UCSD-AML1 (cell line): Measurements from ENCODE around the gene ZNF335.
A peak's percentile ranks its signal among the peaks of the same experiment; 100 is the strongest.
"Not testable (repeated sequence)": the region's sequence is repeated elsewhere in the genome, so short reads cannot be mapped to it uniquely, and the experiment has no call there.

ENCODE experiments used
- DNase-seq: peaks from one replicate; lab custom pipeline; 2025; ENCODE audit not compliant: unreplicated experiment; lab: John Stamatoyannopoulos, UW

Gene ZNF335

DNA sequence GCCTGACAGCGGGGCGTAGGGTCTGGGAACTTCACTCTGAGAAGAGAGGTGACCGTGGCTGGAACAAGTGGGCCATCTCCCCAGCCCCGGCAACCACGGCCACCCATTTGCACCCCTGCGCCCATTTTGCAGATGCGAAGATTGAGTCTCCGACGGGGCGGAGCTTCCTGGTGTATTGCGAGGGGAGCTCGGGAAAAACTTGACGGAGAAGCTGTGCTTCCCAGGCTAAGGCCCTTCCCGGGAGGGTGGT is 653 bp downstream of the ZNF335 start:
- DNase-seq = no peak

GRCh38 chr20:45970646-45971424 is 1.2 kb downstream of the ZNF335 start:
- no peak for DNase-seq

GRCh38 chr20:45969712-45970634 is 2.0 kb downstream of the ZNF335 start:
- peak; percentile 32 for DNase-seq

DNA sequence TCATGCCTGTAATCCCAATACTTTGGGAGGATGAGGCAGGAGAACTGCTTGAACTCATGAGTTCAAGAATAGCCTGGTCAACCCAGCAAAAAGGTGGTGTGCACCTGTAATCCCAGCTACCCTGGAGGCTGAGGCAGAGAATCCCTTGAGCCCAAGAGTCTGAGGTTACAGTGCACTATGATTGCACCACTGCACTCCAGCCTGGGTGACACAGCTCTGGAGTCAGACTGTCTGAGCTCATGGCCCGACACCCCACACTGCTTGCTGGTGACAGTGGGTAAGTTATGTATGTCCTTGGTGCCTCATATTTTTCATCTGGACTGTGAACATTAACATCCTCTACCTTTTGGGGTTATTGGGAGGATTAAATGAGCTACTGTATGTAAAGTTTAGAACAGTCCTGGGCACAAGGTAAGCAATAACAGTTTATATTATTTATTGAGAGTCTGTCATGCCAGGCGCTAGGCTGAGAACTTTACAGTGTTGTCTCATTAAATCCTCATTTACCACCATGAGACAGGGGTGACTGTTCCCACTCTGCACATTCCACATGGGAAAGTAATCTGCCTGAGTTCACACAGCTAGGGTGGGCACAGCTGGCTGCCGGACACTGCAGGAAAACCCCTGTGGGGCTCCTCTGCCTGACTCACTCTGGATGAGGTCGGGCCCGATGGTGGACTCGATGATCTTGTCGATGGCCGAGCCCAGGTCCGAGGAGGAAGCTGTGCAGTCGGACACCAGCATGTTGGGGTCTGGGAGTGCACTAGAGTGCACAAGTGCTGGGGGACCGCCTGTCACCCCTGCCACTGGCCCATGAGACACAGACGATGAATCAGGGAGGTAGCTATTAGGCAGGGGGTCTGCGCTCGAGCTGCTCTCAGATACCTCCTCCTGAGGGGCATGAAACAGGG is 2.9 kb downstream of the ZNF335 start:
- no peak for DNase-seq

- DNase-seq = no peak
Measured at GRCh38 chr20:45968081-45968671, 3.8 kb downstream of the ZNF335 start.

DNA sequence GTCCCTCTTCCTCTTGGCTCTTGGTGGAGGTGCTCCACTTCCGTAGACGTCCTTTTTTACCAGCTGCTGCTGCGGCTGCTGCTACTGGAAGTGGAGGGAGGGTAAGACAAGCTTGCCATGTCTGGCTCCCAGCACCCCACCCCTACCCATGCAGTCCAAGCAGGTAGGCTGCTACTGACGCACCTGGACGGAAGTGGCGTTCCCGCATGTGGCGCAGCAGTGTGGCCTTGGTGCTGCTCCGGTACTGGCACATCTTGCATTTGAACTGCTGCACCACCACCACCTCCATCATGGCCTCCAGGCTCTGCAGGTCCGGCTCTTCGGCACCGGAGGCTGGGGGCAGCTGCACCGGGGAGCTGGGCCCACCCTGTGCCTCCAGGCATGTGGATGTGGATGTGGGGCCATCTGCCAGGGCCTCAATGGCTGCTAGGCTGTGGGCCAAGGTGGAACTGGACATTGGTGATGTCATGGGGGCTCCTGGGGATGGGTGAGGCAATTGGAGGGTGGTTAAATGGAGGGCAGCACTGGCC is 4.4 kb downstream of the ZNF335 start:
- DNase-seq = no peak

GRCh38 chr20:45965169-45966002 is 6.6 kb downstream of the ZNF335 start:
- no peak for DNase-seq

- DNase-seq = no peak
Measured at GRCh38 chr20:45964006-45964400, 8.0 kb downstream of the ZNF335 start.

DNA sequence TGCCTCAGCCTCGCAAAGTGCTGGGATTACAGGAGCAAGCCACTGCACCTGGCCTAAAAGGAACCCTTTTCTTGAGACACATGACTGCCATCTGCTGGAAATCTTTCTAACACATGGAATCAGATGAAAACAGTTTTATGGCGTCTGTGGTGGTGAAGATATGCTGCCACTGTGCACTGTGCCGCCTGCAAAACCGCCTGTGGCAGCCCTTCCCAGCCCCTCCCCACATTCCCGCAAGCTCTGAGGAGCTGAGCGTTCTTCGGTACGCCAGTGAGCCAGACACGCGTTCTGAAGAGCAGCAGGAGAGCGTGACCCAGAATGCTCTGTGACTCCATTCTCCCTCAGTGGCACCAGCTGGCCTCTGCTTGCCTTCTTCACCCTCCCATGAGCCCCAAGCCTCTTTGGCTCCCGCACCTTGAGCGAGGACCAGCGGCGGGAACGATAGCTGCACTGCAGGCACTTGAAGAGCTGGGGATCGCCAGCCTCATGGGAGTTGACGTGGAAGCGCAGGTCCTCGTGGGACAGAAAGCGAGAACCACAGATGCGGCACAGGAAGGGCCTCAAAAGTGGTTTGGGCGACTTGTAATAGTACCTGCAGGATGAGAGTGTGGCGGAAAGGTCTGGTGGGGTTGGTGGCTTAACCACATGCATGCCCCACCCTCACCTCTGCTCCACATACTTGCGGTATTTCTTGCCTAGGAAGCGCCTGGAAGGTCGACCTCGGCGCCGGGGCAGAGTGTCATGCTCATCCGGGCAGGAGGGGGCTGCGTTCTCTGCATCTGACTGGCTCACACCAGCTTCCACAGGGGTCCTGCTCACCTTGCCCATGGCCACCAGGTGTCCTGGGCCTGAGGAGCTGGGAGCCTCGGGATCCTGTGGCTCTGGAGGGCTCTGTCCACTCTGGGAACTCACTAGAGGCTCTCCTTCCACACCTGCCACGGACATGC is 8.7 kb downstream of the ZNF335 start:
- DNase-seq = no peak

DNA sequence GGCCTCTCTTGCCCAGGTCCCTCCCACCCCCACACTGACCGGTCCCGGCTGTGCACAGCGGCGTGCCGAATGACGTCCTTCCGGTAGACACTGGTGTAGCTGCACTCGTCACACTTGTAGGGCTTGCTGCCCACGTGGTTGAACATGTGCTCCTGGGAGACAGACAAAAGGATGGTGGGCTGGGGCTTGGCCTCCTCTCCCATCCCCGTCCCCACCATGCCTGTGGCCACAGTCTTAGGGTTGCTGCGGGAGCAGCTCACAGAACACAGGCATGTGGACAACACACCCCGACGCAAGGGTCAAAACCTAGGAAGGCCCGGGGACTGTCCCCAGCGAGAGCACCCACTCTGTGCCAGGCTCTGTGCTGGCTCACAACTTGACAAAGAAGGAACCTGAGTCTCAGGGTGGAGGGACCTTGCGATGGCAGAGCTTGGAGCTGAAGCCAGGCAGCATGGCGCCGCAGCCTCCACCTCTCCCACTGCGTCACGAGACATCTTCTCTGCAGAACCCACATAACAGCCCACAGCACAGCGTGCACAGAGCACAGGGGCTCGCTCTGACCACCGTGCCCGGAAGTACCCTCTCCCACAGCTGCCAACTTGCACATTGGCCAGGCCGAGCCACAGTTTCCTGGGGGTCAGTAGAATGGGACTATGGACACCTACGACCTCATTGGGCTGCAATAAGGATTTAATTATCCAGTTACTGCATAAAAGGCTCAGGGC is 9.8 kb downstream of the ZNF335 start:
- no peak for DNase-seq

DNA sequence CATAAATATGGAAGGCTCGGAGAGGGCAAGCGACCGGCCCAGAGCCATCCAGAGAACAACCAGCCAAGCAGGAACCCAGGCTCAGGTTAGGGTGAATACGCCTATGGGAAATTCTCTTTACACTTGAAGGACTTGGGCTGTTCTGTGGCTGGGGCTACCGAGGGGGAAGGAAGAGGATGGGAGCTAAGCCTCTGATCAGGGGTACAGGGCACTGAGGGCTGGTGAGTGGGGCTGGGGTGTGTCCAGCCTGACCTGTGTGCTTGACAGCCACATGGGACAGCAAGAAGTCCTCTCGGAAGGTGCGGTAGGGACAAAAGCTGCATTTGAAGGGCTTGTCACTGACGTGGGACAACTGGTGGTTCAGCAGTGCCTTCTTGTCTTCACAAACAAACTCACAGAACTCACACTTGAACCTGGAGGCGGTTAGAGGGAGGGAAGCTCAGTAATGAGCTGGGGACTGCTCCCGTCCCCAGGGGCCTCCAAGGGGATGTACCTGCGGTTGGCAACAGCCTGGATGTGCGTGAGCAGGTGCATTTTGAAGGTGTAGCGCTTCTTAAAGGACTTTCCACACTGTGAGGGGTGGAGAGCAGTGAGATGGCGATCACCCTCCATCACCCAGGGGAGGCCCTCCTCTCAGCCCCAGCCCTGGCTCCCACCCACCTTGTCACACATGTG is 11.9 kb downstream of the ZNF335 start:
- DNase-seq = no peak

DNA sequence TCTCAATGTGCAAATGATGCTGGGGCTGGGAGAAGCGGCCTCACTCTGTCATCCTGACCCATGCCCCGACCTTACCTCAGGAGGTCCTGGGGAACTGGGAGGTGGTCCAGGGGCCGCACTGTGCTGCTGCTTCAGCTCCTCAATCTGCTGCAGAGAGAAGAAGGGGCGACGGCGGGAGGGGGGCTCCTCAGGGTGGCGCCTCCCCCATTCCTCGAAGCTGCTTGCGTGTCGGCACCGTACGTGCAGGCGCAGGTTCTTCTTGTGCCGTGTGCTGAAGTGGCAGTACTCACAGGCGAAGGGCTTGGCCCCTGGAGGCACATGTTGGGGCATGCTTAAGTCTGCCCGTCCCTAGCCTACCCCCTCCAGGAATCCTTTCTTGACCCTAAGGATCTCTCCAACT is 12.9 kb downstream of the ZNF335 start:
- DNase-seq = no peak

- no peak for DNase-seq
Measured at GRCh38 chr20:45958593-45958992, 13.4 kb downstream of the ZNF335 start.

GRCh38 chr20:45957021-45957941 is 14.7 kb downstream of the ZNF335 start:
- DNase-seq = no peak

DNA sequence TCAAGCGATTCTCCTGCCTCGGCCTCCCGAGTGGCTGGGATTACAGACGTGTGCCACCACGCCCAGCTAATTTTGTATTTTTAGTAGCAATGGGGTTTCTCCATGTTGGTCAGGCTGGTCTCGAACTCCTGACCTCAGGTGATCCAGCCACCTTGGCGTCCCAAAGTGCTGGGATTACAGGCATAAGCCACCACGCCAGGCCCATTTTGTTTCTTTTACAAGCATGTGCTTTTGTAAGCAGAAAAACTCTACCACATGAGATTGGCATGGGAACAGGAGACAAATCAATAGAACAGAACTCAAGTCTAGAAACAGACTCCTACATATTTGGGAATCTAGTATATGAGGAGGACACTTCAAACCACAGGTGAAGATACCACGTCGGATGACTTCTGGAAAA is 15.7 kb downstream of the ZNF335 start:
- not testable (repeated sequence) for DNase-seq

- no peak for DNase-seq
Measured at GRCh38 chr20:45953672-45954071, 18.3 kb downstream of the ZNF335 start.

GRCh38 chr20:45952861-45953260 is 19.1 kb downstream of the ZNF335 start:
- DNase-seq = no peak
